Measurements from ENCODE around the gene STXBP2. TPM values are rescaled to one million over a fixed set of nuclear protein-coding genes. Genes with fewer than 3 reads are reported as not detected.

Gene STXBP2
- total RNA-seq, 2 donors from 2014 or later = 61.0 to 151 TPM

GRCh38 chr19:7691497-7691896 lies 54.6 kb downstream of the STXBP2 start:
- H3K27me3 ChIP-seq = no peaks in the 10 kb centered on the region
- no peak for DNase-seq
- H3K27ac ChIP-seq = no peak overlapping the region
- ATAC-seq = no peak
- no peaks in the 10 kb centered on the region for H3K36me3 ChIP-seq (replicated peaks in 1 of 2; ENCODE audit: insufficient read depth in 1 of 2, low read depth in 2 of 2)
- intact Hi-C loops (cut with DNase I) = no loop called here
- no peak overlapping the region for H3K4me3 ChIP-seq
- TF ChIP-seq POLR2A (IDR thresholded peaks at IDR 0.05) (no peak), CTCF (IDR thresholded peaks at IDR 0.05) (no peak)
- H3K4me1 ChIP-seq = no peaks in the 10 kb centered on the region
- H3K9me3 ChIP-seq = no peaks in the 10 kb centered on the region

GRCh38 chr19:7692417-7693088 lies 55.6 kb downstream of the STXBP2 start:
- ATAC-seq (no peak), DNase-seq (no peak)
- H3K36me3 ChIP-seq (replicated peaks in 1 of 2; ENCODE audit: insufficient read depth in 1 of 2, low read depth in 2 of 2) = no peaks in the 10 kb centered on the region
- no peak overlapping the region for H3K4me3 ChIP-seq
- 58 to 70% methylated on average over 13 of the region's 13 CpGs for WGBS, 2 donors
- no peak for TF ChIP-seq POLR2A (IDR thresholded peaks at IDR 0.05)
- no peaks in the 10 kb centered on the region for H3K27me3 ChIP-seq
- no peaks in the 10 kb centered on the region for H3K4me1 ChIP-seq
- no peak overlapping the region for H3K27ac ChIP-seq
- H3K9me3 ChIP-seq = no peaks in the 10 kb centered on the region
- intact Hi-C loops (cut with DNase I) = no loop called here

- H3K4me1 ChIP-seq = no peaks in the 10 kb centered on the region
- TF ChIP-seq CTCF (IDR thresholded peaks at IDR 0.05) = no peak
- TF ChIP-seq POLR2A (IDR thresholded peaks at IDR 0.05) = no peak
- no peaks in the 10 kb centered on the region for H3K36me3 ChIP-seq (replicated peaks in 1 of 2; ENCODE audit: insufficient read depth in 1 of 2, low read depth in 2 of 2)
- no peak for ATAC-seq
- H3K4me3 ChIP-seq = no peak overlapping the region
- H3K9me3 ChIP-seq = no peaks in the 10 kb centered on the region
- H3K27ac ChIP-seq = no peak overlapping the region
- intact Hi-C loops (cut with DNase I) = no loop called here
- DNase-seq = no peak
- WGBS, 2 donors = 33 to 41% methylated on average over 4 of the region's 4 CpGs
- peaks cover 0 to 5% of the 10 kb centered on the region in 2 donors for H3K27me3 ChIP-seq
Measured at GRCh38 chr19:7694499-7694898, 57.6 kb downstream of the STXBP2 start.

Small RNAs within 50 kb of the gene (microRNA-seq; reads per million reads assigned to microRNA genes)
- 0 to 0.45 reads per million in 2 donors for gene MIR6792 (ENCODE audit: borderline number of aligned reads in 2 of 2, borderline replicate concordance in 2 of 2)

Small RNAs within 50 kb of the gene (small RNA-seq; reads per million reads assigned to genes)
- not detected for gene MIR6792

Other genes starting within 250 kb of the STXBP2 start
- 1 to 10 TPM; 3.9 to 7.6 TPM for gene PEX11G, start 148.1 kb upstream of the STXBP2 start, total RNA-seq
- gene ZNF358, start 121.0 kb upstream of the STXBP2 start, total RNA-seq = 10 to 100 TPM; 40.2 to 93.6 TPM
- gene MCOLN1, start 114.5 kb upstream of the STXBP2 start, total RNA-seq = 10 to 100 TPM; 10.6 to 11.9 TPM
- 10 to 100 TPM; 43.8 to 52.1 TPM for gene PNPLA6, start 101.4 kb upstream of the STXBP2 start, total RNA-seq
- gene CAMSAP3, start 41.2 kb upstream of the STXBP2 start, total RNA-seq = 10 to 100 TPM; 21.8 to 32.3 TPM
- 10 to 100 TPM; 34.5 to 36.3 TPM for gene XAB2, start 7.6 kb upstream of the STXBP2 start, total RNA-seq
- gene PET100, start 7.3 kb upstream of the STXBP2 start, total RNA-seq = 10 to 100 TPM in 1 of 2 donors, 1 to 10 TPM in 1; 1.3 to 32.0 TPM
- not detected for gene PCP2, start 3.4 kb upstream of the STXBP2 start, total RNA-seq
- not detected for gene RETN, start 31.9 kb downstream of the STXBP2 start, total RNA-seq
- not detected for gene MCEMP1, start 40.0 kb downstream of the STXBP2 start, total RNA-seq
- gene TRAPPC5, start 43.7 kb downstream of the STXBP2 start, total RNA-seq = 10 to 100 TPM; 10.9 to 18.7 TPM
- gene FCER2, start 65.0 kb downstream of the STXBP2 start, total RNA-seq = not detected
- gene CLEC4G, start 95.0 kb downstream of the STXBP2 start, total RNA-seq = 1 to 10 TPM in 1 of 2 donors, under 1 TPM in 1; 0.52 to 6.6 TPM
- 1 to 10 TPM; 1.6 to 2.0 TPM for gene CD209, start 110.4 kb downstream of the STXBP2 start, total RNA-seq
- gene CLEC4M, start 126.1 kb downstream of the STXBP2 start, total RNA-seq = not detected
- 10 to 100 TPM in 1 of 2 donors, 1 to 10 TPM in 1; 6.0 to 12.9 TPM for gene EVI5L, start 193.1 kb downstream of the STXBP2 start, total RNA-seq
- 10 to 100 TPM in 1 of 2 donors, 1 to 10 TPM in 1; 1.0 to 12.9 TPM for gene PRR36, start 237.3 kb downstream of the STXBP2 start, total RNA-seq

All from body of pancreas (tissue), 4 donors.